GM18858 (cell line): Measurements from ENCODE around the gene CD3E.
"Not testable (repeated sequence)": the region's sequence is repeated elsewhere in the genome, so short reads cannot be mapped to it uniquely, and the experiment has no call there.

Experiments used
- ATAC-seq: cut with Tn5 transposase; IDR thresholded peaks from one replicate; pipeline ENCODE4 v1.9.1; 2021; ENCODE audit not compliant: unreplicated experiment

The CD3E gene

DNA sequence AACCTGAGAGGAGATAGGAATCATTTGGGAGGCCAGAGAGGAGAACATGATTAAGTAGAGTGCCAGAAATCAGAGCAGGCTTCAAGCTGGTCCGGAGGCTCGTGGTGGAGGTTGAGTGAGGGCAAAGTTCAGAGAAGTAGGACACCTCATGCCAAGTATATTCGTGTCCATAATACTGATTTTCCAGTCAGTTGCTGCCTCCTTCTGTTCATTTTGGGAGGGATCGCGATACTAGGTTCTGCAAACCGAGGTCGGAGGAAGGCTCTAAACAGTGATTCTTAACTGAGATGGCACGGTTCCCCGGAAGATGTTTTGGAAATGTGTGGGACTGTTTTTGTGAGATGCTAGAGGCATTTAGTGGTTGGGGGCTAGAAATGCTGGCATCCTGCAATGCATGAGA lies 13.6 kb upstream of the CD3E start:
- ATAC-seq = no peak

DNA sequence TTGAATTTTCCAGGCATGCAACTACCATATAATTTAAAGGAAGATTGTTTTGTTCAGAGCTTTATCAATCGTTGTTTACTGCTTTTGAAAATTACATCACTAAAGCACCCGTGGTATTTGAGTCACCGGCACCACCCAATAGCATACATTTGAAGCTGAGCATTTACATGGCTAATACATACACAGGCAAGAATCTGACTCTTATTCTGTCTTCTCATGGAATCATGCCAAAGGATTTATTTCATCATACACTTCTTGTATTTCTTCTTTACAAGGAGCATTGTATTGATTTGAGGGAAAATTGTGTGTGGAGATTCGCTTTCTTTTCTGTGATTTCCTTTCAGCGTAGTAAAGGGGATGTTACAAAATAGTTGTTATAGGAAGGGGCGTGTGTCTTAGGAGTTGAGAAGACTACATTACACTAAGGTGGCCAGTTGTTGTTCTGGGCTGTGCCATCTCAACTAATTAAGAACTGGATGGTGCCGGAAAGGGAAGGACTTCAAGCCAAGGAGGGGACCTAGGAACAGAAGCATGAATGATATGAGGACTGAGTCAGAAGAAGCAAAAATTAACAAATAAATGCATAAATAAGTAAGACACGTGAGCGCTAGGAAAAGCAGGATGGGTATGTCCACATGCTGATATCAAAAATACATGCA lies 12.9 kb upstream of the CD3E start:
- no peak for ATAC-seq

DNA sequence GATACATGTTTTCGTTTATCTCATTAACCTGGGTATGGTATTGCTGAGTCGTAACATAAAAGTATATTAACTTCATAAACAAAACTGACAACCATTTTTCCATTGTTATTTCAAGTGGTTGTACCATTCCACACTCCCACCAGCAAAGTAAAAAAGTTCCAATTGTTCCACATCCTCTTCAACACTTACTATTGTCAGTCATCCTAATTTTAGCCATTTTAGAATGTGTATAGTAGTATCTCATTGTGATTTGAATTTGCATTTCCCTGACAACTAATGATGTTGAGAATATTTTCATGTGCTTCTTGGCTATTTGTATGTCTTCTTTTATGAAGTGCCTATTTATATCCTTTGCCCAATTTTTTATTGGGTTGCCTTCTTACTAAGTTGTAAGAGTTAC lies 10.5 kb upstream of the CD3E start:
- ATAC-seq = no peak

DNA sequence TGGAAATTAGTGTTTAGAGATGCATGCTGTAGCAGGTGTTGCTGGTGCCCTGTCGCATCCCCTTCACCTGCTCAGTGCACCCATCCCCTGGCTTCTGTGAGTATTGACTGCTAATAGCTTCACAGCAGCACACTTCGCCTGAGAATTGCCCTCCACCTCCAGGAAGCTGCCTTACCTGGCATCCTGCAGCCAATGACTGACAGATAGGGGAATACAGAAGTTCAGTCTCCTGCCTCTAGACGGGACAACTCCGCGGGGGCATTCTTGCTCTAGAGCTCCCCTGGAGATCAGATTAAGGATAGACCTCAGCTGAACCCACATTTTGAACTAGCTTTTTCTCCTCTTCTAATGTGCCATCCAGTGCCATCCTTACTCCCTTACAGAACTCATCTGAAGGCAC lies 9.3 kb upstream of the CD3E start:
- ATAC-seq = no peak

DNA sequence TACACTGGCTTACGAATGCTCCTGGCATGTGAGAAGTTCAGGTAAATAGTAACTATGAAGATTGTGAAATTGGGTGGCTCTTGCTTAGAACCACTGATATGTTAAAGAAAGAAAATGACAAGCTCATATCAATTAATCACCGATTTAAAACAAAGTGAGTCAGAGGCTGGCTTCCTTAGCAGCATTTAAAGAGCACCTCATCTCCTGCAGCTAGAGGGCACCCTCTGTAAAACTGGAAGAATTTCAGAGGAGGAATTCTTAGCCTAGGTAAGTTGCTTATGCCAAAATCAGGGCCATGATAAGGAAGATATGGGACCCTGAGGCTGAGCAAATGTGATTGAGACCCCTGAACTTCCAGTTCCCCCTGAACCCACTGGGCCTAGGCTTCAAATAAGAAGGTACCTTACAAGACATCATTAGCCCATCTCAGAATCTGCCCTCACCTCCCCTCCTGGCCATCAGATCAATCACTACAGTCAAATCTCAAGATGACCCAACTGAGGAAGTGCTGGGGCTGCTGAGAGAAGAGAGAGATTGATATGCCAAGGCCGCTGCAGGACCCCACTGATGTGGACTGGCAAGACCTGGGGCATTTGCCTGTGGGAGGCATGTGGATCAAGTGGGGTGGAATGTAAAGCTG lies 8.6 kb upstream of the CD3E start:
- no peak for ATAC-seq

DNA sequence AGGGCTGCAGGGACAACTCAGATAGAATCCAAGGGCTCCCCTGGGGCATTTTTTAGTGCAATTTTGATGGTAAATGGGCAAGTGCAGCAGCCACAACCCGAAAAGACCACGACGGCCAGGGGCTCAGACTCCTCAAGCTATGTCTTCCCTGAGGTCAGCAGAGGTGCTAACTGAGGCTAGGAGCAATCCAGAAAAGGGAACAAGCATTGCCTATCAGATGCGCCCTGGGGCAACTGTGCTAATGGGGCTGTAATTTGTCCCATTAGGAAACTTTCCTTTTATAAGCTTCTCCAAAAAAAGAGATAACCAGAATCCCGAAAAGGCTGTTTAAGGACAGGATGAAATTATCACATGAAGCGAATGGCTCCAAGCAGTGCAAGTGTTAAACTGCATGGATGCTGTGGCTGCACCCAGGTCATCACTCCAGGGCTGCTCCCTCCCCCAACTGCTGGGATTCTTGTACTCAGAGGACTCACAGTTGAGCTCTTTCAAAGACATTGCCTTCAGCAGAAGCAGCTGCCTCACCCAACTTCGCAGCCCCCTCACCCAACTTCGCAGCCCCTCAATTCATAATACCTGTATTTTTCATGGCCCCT lies 2.8 kb upstream of the CD3E start:
- ATAC-seq = no peak

DNA sequence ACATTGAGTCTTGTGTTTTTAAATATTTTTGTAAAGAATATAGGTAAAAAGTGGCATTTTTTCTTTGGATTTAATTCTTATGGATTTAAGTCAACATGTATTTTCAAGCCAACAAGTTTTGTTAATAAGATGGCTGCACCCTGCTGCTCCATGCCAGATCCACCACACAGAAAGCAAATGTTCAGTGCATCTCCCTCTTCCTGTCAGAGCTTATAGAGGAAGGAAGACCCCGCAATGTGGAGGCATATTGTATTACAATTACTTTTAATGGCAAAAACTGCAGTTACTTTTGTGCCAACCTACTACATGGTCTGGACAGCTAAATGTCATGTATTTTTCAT lies 333 bp upstream of the CD3E start:
- no peak for ATAC-seq

DNA sequence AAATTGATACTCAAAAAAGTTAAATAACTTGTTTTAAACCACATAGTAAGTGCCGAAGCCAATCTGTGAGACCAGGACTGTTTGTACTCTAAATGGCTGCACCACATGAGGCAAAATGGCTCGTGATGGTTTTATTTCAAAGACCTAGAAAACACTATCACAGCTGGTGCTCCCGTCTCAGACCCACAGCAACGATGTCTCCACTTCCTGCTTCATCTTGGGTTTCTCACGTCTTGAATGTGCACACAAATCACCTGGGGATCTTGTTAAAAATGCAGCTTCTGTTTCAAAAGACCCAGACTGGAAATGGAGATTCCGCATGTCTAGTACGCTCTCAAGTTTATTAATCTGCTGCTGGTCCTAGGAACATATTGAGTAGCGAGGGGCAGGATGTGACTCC lies 1.2 kb downstream of the CD3E start:
- ATAC-seq = no peak

DNA sequence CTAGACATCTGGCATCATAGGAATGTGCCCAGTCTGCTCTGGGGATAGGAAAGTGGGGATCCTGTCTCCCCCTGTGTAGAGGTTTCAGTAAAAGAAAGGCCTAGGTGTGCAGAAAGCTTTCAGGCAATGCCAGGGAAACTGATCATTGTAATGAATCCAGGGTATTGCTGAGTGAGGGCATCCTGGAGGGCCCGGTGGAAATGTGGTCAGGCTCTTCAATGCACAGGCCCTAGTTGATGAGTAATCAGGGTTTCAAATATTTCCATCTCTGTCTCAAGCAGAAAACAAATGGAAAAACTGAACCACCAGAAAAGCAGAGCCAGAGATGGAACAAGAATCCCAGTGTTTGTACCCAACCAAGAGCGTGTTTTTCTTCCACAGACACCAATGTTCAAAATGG lies 2.0 kb downstream of the CD3E start:
- ATAC-seq = no peak

DNA sequence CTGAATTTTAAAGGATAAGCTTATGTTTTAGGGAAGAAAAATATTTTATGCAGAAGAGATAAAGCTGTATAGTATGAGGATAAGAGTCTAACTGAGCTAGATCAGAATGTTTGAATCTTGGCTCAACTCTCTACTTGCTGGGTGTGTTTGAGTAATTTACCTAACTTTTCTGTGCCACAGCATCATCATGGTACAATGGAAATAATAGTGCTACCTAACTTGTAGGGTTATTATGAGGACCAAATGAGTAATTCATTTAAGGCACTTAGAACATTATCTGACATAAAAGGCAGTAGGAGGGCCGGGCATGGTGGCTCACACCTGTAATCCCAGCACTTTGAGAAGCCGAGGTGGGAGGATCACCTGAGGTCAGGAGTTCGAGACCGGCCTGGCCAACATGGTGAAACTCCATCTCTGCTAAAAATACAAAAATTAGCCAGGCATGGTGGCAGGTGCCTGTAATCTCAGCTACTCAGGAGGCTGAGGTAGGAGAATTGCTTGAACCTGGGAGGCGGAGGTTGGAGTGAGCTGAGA lies 4.5 kb downstream of the CD3E start:
- ATAC-seq = not testable (repeated sequence)

DNA sequence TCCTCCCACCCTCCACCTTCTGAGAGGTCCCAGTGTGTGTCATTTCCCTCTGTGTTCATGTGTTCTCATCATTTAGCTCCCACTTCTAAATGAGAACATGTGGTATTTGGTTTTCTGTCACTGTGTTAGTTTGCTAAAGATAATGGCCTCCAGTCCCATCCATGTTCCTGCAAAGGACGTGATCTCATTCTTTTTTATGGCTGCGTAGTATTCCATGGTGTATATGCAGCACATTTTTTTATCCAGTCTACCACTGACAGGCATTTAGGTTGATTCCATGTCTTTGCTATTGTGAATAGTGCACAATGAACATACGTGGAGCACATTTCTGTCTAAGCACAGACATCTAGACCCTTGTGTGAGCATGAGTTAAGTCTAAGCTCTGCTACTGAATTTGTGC lies 5.7 kb downstream of the CD3E start:
- no peak for ATAC-seq

DNA sequence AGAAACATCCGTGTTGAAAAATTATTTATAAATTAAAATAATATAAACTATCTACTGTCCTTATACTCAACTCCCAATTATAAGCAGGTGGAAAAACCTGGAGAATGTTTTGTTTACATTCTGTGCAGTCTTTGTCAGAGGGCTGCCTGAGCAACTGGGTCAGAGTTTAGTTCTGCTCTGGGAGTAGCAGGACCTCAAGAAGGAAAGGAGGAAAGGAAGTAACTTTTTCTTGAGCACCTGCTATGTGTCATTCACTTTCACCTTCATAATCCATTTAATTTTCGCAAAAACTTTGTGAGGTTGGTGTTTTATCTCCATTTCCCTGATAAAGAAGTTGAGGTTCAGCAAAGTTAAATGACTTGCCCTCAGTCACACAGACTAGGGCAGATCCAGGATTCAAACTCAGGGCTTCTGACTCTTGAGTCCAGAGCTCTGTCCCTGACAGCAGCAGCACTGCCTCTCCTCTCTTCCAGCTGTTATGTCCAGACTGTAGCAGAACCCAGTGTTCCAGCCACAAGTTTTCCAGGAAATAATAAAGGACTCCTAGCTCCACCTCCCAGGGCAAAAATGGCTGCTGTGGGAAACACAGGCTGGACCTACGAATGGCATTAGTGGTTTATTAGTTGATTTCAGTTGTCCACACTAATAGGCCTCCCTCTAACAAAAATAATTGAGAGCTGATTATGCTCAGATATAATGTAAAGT lies 6.4 kb downstream of the CD3E start:
- no peak for ATAC-seq

DNA sequence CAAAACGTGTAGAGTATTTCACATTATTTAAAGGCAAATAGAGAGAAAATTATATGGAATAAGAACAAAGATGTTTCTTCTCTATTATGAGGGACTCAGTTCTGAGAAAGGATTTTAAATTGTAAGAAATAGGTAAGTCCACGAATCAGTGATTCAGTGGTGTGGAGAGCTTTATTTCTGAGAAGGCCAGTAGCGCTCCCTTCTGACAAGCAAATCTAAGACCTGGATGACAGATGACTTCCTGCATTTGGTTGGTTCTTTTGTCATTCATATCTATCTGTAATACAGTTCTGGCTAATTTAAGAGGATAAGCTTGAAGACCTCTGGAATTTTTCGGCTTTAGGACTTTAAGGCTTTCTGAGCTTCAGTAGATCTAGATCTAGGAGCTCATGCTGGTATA lies 7.0 kb downstream of the CD3E start:
- ATAC-seq = no peak

DNA sequence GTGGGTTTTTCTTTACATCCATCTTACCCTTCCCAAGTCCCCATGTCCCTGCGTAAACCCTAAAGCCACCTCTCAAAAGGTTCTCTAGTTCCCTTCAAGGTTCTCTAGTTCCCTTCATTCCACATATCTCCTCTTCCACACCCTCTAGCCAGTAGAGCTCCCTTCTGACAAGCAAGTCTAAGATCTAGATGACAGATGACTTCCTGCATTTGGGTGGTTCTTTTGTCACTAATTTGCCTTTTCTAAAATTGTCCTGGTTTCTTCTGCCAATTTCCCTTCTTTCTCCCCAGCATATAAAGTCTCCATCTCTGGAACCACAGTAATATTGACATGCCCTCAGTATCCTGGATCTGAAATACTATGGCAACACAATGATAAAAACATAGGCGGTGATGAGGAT lies 7.8 kb downstream of the CD3E start:
- no peak for ATAC-seq

DNA sequence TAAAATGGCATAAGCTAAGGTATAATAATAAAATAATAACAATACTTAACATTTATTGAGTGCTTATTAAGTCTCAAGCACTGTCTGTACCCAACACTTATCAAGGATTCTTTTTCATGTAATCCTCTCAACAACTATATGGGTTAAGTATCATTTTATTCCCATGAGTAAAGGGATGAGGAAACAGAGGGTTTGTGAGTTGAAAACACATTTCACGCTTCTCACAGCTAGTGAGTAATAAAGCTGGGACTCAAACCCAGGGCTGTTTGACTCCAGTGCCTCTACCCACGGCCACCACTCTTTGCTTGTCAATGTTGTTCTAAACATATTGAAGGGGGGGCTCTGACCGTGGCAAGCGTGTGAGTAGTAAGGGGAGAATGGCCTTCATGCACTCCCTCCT lies 8.7 kb downstream of the CD3E start:
- ATAC-seq = no peak

DNA sequence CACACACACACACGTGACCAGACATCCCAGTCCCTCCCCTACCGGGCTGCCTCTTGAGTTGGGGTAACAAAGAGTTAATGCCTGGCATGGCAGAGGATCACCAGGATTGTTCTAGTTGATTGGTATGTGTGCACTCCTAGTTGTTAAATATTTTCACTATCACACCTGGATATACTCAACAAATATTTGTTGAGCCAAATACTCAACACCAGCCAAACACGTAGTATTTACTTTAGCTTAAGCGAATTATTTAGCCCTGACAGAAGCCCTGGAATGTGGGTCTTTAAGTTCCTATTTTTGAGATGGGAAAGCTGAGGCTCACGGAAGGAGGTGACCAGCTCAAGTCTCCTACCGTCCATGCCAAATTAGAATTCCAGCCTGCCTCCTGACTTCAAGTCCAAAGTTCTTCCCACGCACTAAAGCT lies 10.5 kb downstream of the CD3E start:
- ATAC-seq = no peak

DNA sequence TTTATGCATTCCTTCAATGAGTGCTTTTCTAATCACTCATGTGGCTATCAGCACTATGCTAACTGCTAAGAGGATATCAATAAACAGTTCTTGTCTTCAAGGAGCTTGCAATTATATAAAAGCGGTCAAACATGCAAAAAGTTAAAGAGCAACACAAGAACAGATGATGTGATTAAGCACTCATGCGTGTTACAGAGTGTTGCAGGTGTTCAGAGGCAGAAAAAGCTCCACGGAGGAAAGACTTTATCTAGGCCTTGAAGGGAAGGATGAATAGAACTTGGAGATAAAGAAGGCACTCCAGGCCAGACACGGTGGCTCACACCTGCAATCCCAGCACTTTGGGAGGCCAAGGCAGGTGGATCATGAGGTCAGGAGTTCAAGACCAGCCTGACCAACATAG lies 13.6 kb downstream of the CD3E start:
- ATAC-seq = no peak

DNA sequence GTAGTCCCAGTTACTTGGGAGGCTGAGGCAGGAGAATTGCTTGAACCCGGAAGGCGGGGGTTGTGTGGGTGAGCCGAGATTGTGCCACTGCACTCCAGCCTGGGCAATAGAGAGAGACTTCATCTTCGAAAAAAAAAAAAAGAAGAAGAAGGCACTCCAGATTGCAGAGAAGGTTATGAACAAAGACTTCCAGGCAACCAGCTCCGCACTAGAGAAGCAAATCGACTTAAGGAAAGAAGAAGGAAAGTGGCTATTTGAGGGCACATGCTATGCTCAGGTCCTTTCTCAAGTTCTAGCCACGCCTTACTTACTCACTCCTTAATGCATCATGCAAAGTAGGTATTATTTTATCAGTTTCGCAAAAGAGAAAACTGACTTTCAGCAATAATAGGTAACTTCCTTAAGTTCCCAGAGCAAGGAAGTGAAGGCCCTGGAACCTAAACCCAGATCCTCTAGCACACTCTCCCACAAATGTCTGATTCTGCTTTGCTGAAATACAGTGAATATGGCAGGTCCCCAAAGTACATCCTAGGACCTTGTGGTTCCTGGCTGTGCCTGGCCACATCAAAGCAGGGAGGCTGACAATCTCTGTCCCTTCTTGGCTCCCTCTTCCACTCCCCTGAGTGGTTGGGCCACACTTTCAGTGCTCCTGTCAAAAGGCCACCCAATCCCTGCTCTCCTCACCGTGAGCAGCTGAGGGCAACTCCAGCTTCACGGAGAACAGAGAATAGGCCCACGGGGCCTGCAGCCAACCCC lies 14.2 kb downstream of the CD3E start:
- no peak for ATAC-seq

DNA sequence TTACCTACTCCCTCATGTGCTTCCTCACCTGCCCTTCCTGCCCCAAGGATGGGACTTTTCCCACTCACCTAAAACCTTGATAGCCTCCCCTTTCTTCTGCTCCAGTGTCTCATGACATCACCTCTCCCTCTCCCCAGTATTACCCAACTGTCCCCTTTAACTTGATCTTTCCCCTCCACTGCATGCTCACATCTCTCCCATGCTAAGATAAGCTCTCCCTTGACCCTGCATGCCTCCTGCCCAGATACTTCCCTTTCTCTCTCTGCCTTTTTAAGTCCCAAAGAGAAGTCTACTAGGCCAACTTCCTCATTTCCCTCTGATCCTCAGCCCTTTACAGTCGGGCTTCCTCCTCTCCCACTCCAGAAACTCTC lies 14.8 kb downstream of the CD3E start:
- ATAC-seq = no peak

DNA sequence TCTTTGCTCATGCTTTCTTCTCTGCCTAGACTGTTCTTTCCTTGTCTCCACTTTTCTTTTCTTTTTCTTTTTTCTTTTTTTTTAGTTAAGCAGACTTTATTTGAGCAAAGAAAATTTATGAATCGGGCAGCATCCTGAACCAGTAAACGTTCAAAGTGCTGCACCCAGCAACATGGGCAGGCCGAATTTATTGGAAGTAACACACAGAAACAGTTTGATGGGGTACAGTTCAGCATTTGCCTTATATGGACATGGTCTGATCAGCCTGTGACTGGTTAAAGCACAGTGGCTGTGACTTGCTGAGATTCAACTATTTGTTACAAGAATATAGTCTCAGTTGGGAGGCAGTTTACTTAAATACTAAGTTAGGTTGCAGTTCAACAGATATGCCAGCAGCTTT lies 16.0 kb downstream of the CD3E start:
- no peak for ATAC-seq

DNA sequence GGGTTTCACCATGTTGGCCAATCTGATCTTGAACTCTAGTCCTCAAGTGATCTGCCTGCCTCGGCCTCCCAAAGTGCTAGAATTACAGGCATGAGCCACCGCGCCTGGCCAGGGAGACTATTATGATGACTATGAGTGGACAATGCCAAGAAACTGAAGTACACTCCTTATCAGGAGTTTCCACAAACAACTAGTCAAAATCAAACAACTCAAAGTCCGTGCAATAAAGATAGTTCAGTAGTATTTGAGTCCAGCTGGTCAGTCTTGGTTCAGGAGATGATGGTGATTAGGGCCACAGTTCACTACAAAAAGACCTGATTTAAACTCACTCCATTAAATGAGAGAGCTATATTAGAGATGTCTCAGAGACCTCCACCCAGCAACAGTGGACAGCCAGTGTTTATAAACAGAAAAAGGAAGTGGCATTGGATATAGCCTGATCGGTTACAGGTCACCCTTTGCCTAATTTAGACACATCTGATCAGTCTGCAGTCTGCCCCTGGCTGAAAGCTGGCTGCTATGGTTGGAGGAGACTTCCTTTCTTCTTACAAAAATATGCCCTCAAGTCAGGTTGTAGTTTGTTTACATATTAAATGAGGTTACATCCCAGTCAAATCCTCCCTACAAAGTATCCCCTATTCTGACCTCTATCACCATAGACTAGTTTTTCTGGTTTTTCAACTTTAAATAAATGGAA lies 17.0 kb downstream of the CD3E start:
- ATAC-seq = no peak
